SK-N-SH (cell line): ENCODE data around the gene NAALADL2. TPM values are rescaled to one million over a fixed set of nuclear protein-coding genes. Genes with fewer than 3 reads are reported as not detected.

Experiments
- CTCF ChIA-PET: fragments of 300-600, 350-600 bp; formaldehyde crosslinking; extraction: SDS; loops from one replicate; lab custom pipeline; 2021; lab: Yijun Ruan, JAX
- POLR2A ChIA-PET: fragments of 350-600 bp; sonication (Branson Sonifier 250); formaldehyde crosslinking; extraction: SDS; loops from one replicate; lab custom pipeline; 2020; ENCODE audit warnings: antibody characterized with exemption, inconsistent platforms; lab: Yijun Ruan, JAX
- DNase-seq: peaks from one replicate; pipeline ENCODE4 v3.0.0; 2012
- H2AFZ ChIP-seq: fragments of 200-600 bp; sonication (generic); 2 replicates; pipeline ENCODE4 v1.8.1; 2016; ENCODE audit warnings: antibody characterized with exemption, mild to moderate bottlenecking, low read depth
- H3F3A ChIP-seq: fragments of 200-600 bp; sonication (generic); replicated peaks from 2 replicates; pipeline ENCODE3; 2016; ENCODE audit warnings: antibody characterized with exemption, mild to moderate bottlenecking; ENCODE audit not compliant: insufficient read depth
- H3K27ac ChIP-seq, 2 experiments: fragments of 200-500 bp in 1 of 2; fragments of 200-600 bp in 1 of 2; sonication (Bioruptor generic) in 1 of 2; sonication (generic), shearing (Covaris generic) in 1 of 2; 2 replicates each; pipeline versions ENCODE4 v1.5.1 to v1.6.1; 2014 to 2016; ENCODE audit warnings: low read depth in 2 of 2, inconsistent platforms in 1 of 2, low read length in 1 of 2, mild to moderate bottlenecking in 1 of 2, mixed read lengths in 1 of 2
- H3K27me3 ChIP-seq: fragments of 200-600 bp; sonication (generic), shearing (Covaris generic); 2 replicates; pipeline ENCODE4 v1.6.1; 2016; ENCODE audit warnings: mixed run types; ENCODE audit not compliant: insufficient read depth
- H3K36me3 ChIP-seq, 2 experiments: fragments of 200-500 bp in 1 of 2; fragments of 200-600 bp in 1 of 2; sonication (Bioruptor generic) in 1 of 2; sonication (generic) in 1 of 2; replicated peaks in 1 of 2; 2 replicates each; pipeline versions ENCODE3 to v1.5.1; 2014 to 2016; ENCODE audit warnings: low read length in 1 of 2, mild to moderate bottlenecking in 1 of 2; ENCODE audit not compliant: insufficient read depth in 2 of 2, control insufficient read depth in 1 of 2
- H3K4me1 ChIP-seq, 2 experiments: fragments of 200-500 bp in 1 of 2; fragments of 200-600 bp in 1 of 2; sonication (Bioruptor generic) in 1 of 2; sonication (generic), shearing (Covaris generic) in 1 of 2; 2 replicates each; pipeline versions ENCODE4 v1.5.1 to v1.6.1; 2014 to 2016; ENCODE audit warnings: low read depth in 1 of 2, low read length in 1 of 2, mixed run types in 1 of 2; ENCODE audit not compliant: insufficient read depth in 2 of 2, control insufficient read depth in 1 of 2
- H3K4me2 ChIP-seq: fragments of 200-600 bp; sonication (generic), shearing (Covaris generic); 2 replicates; pipeline ENCODE4 v1.6.1; 2017; ENCODE audit warnings: mixed run types
- H3K4me3 ChIP-seq, 2 experiments: fragments of 200-500 bp in 1 of 2; fragments of 200-600 bp in 1 of 2; sonication (Bioruptor generic) in 1 of 2; sonication (generic), shearing (Covaris generic) in 1 of 2; 2 replicates each; pipeline versions ENCODE4 v1.5.1 to v1.8.1; 2014 to 2016; ENCODE audit warnings: low read depth in 2 of 2, inconsistent platforms in 1 of 2, low read length in 1 of 2, mild to moderate bottlenecking in 1 of 2, mixed read lengths in 1 of 2, moderate library complexity in 1 of 2
- H3K79me2 ChIP-seq: fragments of 200-600 bp; sonication (generic); 2 replicates; pipeline ENCODE4 v1.8.1; 2017; ENCODE audit warnings: mild to moderate bottlenecking; ENCODE audit not compliant: insufficient read depth
- H3K9ac ChIP-seq: fragments of 200-600 bp; sonication (generic); 2 replicates; pipeline ENCODE4 v1.6.1; 2017; ENCODE audit warnings: mixed run types
- H3K9me2 ChIP-seq: fragments of 200-600 bp; sonication (generic); 2 replicates; pipeline ENCODE4 v1.6.1; 2017; ENCODE audit warnings: mixed run types
- H3K9me3 ChIP-seq: fragments of 200-600 bp; sonication (generic); 2 replicates; pipeline ENCODE4 v1.6.1; 2017; ENCODE audit warnings: mixed run types, mild to moderate bottlenecking, moderate library complexity
- H4K20me1 ChIP-seq: fragments of 200-600 bp; sonication (generic); 2 replicates; pipeline ENCODE4 v1.6.1; 2017; ENCODE audit warnings: mild to moderate bottlenecking, mixed run types; ENCODE audit not compliant: insufficient read depth
- CTCF ChIP-seq: fragments of 200-600 bp; sonication (generic); IDR thresholded peaks from 2 replicates; pipeline ENCODE4 v1.6.1; 2017; ENCODE audit warnings: antibody characterized with exemption, mild to moderate bottlenecking, moderate library complexity
- ELF1 ChIP-seq: IDR thresholded peaks from 2 replicates; pipeline ENCODE4 v1.4.0; 2012
- FOSL2 ChIP-seq: IDR thresholded peaks from 2 replicates; pipeline ENCODE4 v1.4.0; 2012; ENCODE audit warnings: low read depth, mild to moderate bottlenecking, moderate library complexity, borderline replicate concordance
- FOXJ3 ChIP-seq: sonication (generic); formaldehyde crosslinking; IDR thresholded peaks from 2 replicates; pipeline ENCODE4 v1.5.1; 2020; ENCODE audit warnings: mild to moderate bottlenecking, missing genetic modification reagents
- FOXM1 ChIP-seq: IDR thresholded peaks from 2 replicates; pipeline ENCODE4 v1.4.0; 2012; ENCODE audit warnings: low read depth, mild to moderate bottlenecking
- GABPA ChIP-seq: IDR thresholded peaks from 2 replicates; pipeline ENCODE4 v1.4.0; 2012; ENCODE audit warnings: low read depth, mild to moderate bottlenecking
- IRF3 ChIP-seq: fragments of 150-350 bp; IDR thresholded peaks from 2 replicates; pipeline ENCODE4 v1.6.1; 2016; ENCODE audit warnings: mild to moderate bottlenecking, low read depth, low read length
- MXI1 ChIP-seq: IDR thresholded peaks from 2 replicates; pipeline ENCODE4 v1.6.1; 2012; ENCODE audit warnings: mild to moderate bottlenecking, low read depth, low read length, improper control_type of control experiment
- POLR2AphosphoS5 ChIP-seq: IDR thresholded peaks from 2 replicates; pipeline ENCODE4 v1.6.1; 2012; ENCODE audit warnings: low read depth, low read length
- RXRA ChIP-seq: IDR thresholded peaks from 2 replicates; pipeline ENCODE4 v1.4.0; 2012; ENCODE audit warnings: low read depth, mild to moderate bottlenecking, borderline replicate concordance
- SMC3 ChIP-seq: IDR thresholded peaks from 2 replicates; pipeline ENCODE4 v1.6.1; 2012; ENCODE audit warnings: low read depth, low read length, improper control_type of control experiment
- TAF1 ChIP-seq: IDR thresholded peaks from 2 replicates; pipeline ENCODE4 v1.6.1; 2012; ENCODE audit warnings: low read depth, mild to moderate bottlenecking, low read length, moderate library complexity, borderline replicate concordance
- USF2 ChIP-seq: fragments of 150-350 bp; IDR thresholded peaks from 2 replicates; pipeline ENCODE4 v1.6.1; 2017; ENCODE audit warnings: antibody characterized with exemption, low read length, low read depth, borderline replicate concordance
- ZBTB33 ChIP-seq: IDR thresholded peaks from 2 replicates; pipeline ENCODE4 v1.4.0; 2012; ENCODE audit warnings: low read depth, borderline replicate concordance
- WGBS: methylation state at CpG from one replicate; pipeline ENCODE4 v1.1.6; 2017; ENCODE audit warnings: low lambda C conversion rate; 5-methylcytosine and 5-hydroxymethylcytosine counted together
- polyA plus RNA-seq, 3 experiments: library from polyadenylated mRNA; depleted of rRNA; stranded (reverse); fragments of >200 nt; gene quantifications; 2 replicates each; pipeline ENCODE4 v1.2.3, GENCODE V29; 2012

NAALADL2 gene
- polyA plus RNA-seq, 1 of the 3 experiments (the other 2 are of a cell fraction): 1.2 TPM

GRCh38 chr3:175273573-175273972 is 414.4 kb downstream of the NAALADL2 start (continued):
- TF ChIP-seq USF2: no peak

GRCh38 chr3:175274056-175274455 is 414.9 kb downstream of the NAALADL2 start:
- DNase-seq: no peak
- CTCF ChIA-PET: no interaction called here
- no peaks in the 10 kb centered on the region for H3K36me3 ChIP-seq
- POLR2A ChIA-PET: no interaction called here
- H3F3A ChIP-seq: peaks cover 3% of the 10 kb centered on the region
- no peak overlapping the region for H3K27ac ChIP-seq
- peaks cover 0 to 5% of the 10 kb centered on the region in 2 experiments; a peak in 2 of 4 replicates for H3K4me1 ChIP-seq
- TF ChIP-seq FOXM1 (no peak), POLR2AphosphoS5 (no peak), ELF1 (no peak), ZBTB33 (no peak), IRF3 (no peak), RXRA (no peak), SMC3 (no peak)
- no peaks in the 10 kb centered on the region for H3K9me2 ChIP-seq
- H3K27me3 ChIP-seq: no peaks in the 10 kb centered on the region
- H3K4me3 ChIP-seq: no peak overlapping the region
- H3K9me3 ChIP-seq: no peaks in the 10 kb centered on the region; the same call in 1 of the 2 replicates
- no peak overlapping the region for H2AFZ ChIP-seq
- 83% methylated on average over 6 of the region's 6 CpGs for WGBS
- no peaks in the 10 kb centered on the region for H3K79me2 ChIP-seq
- H4K20me1 ChIP-seq: no peaks in the 10 kb centered on the region
- H3K4me2 ChIP-seq: no peak overlapping the region
- no peak overlapping the region for H3K9ac ChIP-seq

GRCh38 chr3:175274474-175275218 is 415.5 kb downstream of the NAALADL2 start:
- H3K4me1 ChIP-seq: peaks cover 0 to 1% of the 10 kb centered on the region in 2 experiments; a peak in 1 of 4 replicates
- no peak for TF ChIP-seq FOXJ3 (CRISPR knock-in tag)
- TF ChIP-seq MXI1: no peak
- no peak for TF ChIP-seq TAF1
- no peak for TF ChIP-seq GABPA
- no peak for TF ChIP-seq CTCF
- TF ChIP-seq SMC3: no peak
- TF ChIP-seq ZBTB33: no peak
- no peak for TF ChIP-seq FOSL2

More at GRCh38 chr3:175274474-175275218, 415.5 kb downstream of the NAALADL2 start:
- no peaks in the 10 kb centered on the region for H3K27me3 ChIP-seq
- H3K9me2 ChIP-seq: no peaks in the 10 kb centered on the region
- H3F3A ChIP-seq: peaks cover 3% of the 10 kb centered on the region
- no peak overlapping the region for H3K27ac ChIP-seq
- H3K36me3 ChIP-seq: no peaks in the 10 kb centered on the region
- no peaks in the 10 kb centered on the region for H3K79me2 ChIP-seq
- WGBS: 87% methylated on average over 1 of the region's 1 CpG
- ChIA-PET CTCF (interaction anchor here (0.9 kb wide), 1 partner anchor 12 kb away, joined by 3 read pairs; no protein-coding TSS in a partner anchor), POLR2A (no interaction called here)
- no peak overlapping the region for H2AFZ ChIP-seq
- H3K4me3 ChIP-seq: no peak overlapping the region
- no peak overlapping the region for H3K4me2 ChIP-seq
- no peak overlapping the region for H3K9ac ChIP-seq
- H4K20me1 ChIP-seq: no peaks in the 10 kb centered on the region
- no peaks in the 10 kb centered on the region; the same call in 1 of the 2 replicates for H3K9me3 ChIP-seq
- DNase-seq: no peak
